GM11168 (cell line): ENCODE measurements around the gene TGFBR3L.

Source experiments
- in situ Hi-C: fragments of 300-500 bp; cut with MboI; formaldehyde crosslinking; loops from one replicate; pipeline ENCODE4 v1.12.0; 2022; ENCODE audit warnings: low sequenced_read_pairs; ENCODE audit not compliant: unreplicated experiment

Gene TGFBR3L

DNA sequence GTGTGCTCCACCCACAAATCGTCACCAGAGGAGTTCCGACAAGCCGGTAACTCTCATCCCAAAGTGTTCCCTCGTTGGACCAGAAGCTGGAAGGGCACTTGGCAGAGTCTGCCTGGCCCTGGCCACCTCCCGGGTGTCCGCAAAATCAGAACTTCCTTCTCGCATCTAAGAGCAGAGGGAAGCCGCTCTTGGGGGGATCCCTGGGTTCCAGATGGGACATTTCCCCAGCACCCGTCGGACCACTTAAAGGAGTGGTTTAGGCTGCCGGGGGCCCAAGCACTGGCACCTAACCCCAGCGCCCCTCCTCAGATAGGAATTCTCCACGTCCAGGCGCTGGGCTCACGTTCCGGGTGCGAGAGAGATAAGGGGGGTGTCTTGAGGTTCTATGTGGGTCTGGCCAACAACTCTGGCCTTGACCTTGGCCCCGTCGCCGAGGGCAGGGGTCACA is 11.8 kb upstream of the TGFBR3L start:
- in situ Hi-C loops: no loop called here

DNA sequence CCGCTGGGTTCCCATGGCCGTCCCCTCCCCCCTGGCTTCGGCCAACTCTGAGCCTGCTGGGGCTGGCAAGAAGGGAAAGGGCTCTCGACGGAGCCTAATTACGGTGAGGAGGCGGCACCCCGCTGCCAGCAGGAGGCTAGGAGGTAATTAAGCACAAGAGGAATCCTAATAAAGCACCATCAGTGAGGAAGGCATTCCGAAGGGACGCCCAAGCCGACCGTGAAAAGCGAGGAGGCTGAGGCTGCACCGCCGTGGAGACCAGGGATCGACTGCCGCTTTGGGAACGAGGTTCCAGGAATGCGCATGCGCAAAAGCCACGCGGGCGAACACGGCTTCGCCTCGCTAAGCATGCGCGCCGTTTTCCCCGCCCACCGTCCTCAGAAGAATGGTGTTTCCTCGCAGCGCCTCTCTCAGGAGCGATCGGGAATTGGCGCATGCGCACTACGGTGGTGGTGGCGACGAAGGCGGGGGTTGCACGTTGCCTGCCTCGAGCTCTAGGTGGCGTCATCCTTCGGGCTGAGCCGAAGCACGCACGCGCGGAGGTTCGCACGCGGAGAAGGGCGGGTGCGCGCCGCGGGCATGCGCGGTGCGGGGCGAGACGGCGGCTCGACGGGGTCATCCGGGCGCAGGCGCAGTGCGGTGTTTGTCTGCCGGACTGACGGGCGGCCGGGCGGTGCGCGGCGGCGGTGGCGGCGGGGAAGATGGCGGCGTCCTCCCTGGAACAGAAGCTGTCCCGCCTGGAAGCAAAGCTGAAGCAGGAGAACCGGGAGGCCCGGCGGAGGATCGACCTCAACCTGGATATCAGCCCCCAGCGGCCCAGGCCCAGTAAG is 11.2 kb upstream of the TGFBR3L start, which contains the start of gene MAP2K7:
Gene MAP2K7 (plus strand): TSS at position 634 of the 830 bp plus-strand sequence. CDS start 68 bp downstream, at position 702.
- in situ Hi-C loops: no loop called here

DNA sequence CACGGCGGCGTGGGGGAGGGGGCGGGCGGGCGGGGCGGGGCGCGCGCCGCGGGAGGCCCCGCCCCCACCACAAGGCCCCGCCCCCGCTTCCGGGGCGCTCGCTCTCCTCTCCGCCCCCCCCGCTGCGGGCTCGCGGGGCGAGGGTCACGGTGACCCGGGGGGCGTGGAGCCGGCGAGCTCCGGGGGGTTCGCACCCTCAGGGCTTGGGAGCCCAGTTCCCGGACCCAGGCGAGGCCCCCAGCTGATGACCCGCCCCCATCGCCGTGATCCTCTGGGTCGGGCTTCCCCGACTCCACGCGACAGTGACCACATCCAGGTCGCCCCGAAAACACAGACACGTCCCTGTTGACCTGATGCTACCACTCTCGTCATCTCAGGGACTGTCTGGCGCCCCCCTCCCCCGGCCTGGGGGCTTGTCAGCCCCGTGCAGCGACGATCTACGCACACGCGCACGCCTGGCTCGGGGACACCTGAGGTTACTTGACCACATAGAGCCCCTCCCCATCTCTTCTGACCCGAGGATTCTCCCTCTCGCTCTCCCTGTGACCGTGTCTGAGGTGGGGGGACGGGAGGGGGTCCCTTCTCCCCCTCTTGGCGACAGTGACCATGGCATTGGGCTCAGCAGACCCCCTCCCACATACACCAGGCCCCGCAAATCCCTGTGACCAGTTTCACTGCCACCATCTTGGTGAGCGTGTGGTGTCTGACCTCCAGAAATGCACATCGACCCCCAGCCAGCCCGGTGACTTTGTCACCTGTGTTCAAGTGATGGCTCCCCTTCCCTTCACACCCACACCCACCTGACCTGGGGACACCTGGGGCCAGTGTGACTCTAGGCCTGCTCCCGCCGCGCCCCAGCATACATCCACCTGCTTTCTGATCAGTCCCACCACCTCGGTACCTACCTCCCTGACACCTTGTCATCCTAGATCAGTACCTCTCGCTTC is 10.3 kb upstream of the TGFBR3L start:
- in situ Hi-C loops: no loop called here

DNA sequence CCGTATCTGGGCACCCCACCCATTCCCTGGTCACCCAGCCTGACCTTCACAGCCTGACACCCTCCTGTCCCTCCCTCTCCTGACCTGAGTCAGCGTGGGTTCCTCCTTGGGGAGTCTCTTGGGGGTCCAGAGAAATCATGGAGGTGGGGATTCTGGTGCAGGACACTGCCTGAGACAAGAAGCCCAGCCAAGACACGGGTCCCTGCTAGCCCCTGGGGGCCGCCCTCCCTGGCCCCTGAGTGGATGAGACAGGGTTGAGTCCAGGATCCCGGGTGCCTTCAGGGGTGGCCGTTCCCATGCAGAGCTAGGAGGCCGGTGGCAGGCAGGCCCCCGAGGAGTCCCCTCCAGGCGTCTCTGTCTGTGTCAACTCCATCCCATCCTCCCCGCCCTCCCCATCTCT is 9.4 kb upstream of the TGFBR3L start:
- in situ Hi-C loops: no loop called here

DNA sequence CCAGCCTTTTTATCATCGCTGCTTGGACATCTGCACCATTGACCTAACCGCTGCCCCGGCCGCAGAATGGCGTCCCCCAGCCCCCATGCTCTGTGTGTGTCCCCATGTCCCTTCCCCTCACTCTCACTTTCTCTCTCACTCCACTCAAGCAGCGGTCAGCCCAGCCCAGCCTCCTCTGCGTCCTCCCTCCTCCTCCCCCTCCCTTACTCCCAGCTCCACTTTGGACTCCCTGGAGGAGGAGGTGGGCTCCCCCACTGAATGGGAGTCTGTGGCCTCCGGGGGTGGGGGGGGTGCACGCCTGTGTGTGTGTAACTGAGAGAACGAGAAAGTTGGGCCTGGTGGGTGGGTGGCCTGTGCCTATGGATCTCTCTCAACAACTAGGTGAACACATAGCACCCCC is 8.8 kb upstream of the TGFBR3L start:
- in situ Hi-C loops: no loop called here

DNA sequence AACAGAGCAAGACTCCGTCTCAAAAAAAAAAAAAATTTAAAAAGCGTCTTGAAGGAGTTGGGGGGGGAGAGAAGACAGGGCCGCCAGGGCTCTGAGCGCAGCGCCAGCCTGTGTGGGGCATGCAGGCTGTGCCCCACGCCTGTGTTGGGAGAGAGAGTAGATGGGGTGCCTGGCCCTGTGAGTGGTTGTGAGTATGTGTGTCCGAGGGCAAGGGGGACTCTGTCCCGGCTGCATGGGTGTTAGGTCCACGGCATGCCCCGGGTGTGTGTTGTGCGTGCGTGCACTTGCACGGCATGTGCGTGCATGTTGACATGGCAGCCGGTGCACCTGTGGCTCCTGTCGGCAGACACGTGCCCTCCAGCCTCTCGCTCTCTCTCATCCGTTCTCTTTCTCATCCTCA is 7.5 kb upstream of the TGFBR3L start:
- in situ Hi-C loops: no loop called here

DNA sequence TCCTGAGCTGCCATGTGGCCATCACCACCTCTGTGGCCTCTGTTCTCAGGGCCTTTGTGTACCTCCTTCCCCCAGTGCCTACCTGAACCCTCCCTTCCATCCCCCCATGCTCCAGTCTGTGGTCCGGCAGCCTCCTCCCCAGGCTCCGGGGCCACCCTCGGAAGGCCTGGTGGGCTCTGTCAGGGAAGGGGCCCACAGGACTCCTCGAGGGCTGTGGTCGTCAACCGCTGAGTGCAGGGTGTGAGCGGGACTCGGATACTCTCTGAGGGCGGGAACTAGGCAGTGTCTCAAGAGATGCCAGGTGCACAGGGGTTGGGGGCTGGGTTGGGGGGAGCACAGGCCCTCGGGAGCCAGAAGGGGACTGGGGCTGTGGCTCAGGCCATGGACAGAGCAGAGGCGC is 7.1 kb upstream of the TGFBR3L start:
- in situ Hi-C loops: no loop called here

DNA sequence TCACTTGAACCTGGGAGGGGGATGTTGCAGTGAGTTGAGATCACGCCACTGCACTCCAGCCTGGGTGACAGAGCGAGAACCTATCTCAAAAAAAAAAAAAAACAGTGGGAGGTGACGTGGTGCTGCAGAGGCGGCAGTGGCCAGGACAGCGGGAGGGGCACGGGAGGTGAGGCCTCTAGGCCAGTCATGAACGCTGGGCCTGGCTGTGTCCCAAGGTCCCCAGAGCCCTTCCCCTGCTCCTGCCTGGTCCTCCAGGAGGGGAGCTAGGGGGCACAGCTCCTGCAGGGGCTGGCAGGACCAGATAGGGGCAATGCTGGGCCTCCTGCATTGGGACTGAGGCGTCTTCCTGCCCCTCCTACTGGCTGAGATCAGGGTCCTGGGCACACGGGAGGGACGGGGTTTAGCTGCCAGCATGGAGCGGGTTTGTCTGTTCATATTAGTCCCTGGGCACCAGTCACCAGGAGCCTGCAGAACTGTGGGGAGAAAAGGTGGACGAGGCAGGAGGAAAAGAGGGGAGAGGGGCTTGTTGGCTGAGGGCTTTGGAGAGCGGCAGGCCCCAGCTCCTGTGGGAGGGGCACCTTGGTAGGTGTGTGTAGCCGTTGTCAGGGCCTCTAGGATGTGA is 6.4 kb upstream of the TGFBR3L start:
- in situ Hi-C loops: no loop called here

DNA sequence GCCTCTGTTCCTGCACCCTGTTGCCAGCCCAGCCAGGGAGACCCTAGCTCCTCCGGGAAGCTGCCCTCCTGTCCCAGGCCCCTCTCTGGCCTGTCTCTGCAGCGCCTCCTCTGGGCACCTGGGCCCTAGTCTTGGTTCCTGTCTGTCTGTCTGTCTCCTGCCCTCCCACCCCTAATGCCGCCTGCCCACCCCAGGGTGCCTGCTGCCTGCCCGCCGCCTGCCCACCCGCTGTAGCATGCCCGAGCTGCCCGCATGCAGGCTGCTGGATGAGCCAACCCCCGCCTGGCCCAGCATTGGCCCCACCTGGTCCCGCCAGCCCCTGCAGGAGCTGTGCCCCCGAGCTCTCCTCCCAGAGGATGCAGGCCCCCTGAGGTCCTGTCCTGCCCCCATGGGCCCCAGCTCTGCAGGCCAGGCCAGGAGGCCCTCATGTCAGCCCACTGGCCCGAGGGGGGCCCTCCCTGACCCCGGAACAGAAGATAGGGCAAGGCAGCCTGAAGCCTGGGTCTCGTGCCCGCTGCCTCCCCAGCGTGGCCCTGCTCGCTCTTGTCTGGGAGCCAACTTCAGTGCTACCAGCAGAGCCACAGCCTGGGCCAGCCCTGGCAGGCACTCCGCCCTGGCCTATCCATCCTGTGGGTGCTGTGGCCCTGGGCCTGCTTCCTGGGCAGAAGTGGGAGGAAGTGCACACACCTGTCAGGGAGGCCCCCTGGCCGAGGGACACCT is 5.7 kb upstream of the TGFBR3L start:
- in situ Hi-C loops: no loop called here

DNA sequence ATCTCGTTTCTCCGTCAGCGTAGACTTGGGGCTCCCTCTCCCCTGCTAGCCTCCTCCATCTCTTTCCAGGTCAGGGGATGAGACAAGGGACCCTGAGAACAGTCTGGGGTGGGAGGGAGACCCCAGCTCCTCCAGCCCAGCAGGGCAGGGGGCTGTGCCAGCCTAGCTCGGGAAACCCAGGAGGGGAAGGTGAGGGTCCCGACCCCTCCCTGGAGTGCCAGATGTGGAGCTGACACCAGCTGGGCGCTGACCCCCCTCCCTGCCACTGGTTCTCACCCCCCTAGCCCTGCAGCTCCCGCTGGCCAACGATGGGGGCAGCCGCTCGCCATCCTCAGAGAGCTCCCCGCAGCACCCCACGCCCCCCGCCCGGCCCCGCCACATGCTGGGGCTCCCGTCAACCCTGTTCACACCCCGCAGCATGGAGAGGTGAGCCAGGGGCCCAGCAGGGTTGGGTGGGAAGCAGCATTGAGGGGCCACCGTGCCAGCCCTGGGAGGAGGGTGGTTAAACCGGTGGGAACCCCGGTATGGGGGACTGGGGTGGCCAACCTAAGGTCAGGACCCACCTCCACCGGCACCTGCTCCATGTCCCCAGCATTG is 5.1 kb upstream of the TGFBR3L start:
- in situ Hi-C loops: no loop called here

DNA sequence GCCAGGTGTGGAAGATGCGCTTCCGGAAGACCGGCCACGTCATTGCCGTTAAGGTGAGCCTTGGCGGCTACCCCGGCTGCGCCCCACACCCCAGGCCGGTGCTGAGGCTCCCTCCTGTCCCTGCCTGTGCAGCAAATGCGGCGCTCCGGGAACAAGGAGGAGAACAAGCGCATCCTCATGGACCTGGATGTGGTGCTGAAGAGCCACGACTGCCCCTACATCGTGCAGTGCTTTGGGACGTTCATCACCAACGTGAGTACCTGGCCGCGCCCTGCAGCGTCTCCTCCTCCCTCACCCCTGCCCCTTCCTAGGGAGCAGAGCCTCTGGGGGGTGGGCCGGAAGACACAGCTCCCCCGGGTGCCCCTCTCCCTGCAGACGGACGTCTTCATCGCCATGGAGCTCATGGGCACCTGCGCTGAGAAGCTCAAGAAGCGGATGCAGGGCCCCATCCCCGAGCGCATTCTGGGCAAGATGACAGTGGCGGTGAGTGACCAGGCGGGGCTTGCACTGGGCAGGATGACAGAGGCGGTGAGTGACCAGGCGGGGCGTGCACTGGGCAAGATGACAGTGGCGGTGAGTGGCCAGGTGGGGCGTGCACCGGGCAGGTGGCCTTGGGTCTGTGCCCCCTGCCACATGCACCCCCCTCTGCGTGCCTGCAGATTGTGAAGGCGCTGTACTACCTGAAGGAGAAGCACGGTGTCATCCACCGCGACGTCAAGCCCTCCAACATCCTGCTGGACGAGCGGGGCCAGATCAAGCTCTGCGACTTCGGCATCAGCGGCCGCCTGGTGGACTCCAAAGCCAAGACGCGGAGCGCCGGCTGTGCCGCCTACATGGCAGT is 4.1 kb upstream of the TGFBR3L start:
- in situ Hi-C loops: no loop called here

DNA sequence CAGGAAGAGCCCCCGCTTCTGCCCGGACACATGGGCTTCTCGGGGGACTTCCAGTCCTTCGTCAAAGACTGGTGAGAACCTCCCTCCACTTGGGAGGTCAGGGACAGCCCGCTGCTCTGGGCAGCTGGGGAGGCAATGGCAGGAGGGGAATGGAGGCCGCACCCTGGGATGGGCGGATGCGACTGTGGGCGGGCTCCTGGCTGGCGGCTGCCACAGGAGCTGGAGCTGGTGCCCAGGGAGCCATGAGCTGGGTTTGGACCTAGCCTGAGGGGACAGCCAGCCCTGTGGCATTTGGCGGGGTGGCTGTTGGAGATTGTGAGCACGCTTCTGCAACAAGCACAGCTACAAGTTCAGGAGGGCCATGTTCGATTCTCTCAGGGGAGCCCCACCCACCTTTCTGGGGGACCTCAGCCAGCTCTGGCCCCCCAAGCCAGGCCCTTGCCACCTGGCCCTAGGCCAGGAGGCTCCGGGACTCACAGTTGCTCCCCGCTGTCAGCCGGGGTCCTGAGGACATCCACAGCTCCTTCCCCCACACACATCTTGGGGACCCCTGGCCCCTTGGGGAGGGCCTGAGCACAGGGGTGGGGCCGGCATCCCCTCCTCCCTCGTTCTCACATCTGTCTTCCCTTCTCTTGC is 3.0 kb upstream of the TGFBR3L start:
- in situ Hi-C loops: no loop called here

DNA sequence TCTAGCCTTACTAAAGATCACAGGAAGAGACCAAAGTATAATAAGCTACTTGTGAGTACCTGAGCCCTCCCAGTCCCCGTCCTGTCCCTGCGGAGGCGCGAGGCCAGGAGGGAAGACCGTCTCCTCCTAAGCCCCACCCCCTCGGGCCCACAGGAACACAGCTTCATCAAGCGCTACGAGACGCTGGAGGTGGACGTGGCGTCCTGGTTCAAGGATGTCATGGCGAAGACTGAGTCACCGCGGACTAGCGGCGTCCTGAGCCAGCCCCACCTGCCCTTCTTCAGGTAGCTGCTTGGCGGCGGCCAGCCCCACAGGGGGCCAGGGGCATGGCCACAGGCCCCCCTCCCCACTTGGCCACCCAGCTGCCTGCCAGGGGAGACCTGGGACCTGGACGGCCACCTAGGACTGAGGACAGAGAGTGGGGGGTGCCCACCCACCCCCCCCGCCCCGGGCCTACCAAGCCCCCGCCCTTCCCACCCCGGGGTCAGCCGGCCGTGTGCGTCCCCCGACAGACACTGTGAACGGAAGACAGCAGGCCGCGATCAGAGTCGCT is 2.4 kb upstream of the TGFBR3L start:
- in situ Hi-C loops: no loop called here

DNA sequence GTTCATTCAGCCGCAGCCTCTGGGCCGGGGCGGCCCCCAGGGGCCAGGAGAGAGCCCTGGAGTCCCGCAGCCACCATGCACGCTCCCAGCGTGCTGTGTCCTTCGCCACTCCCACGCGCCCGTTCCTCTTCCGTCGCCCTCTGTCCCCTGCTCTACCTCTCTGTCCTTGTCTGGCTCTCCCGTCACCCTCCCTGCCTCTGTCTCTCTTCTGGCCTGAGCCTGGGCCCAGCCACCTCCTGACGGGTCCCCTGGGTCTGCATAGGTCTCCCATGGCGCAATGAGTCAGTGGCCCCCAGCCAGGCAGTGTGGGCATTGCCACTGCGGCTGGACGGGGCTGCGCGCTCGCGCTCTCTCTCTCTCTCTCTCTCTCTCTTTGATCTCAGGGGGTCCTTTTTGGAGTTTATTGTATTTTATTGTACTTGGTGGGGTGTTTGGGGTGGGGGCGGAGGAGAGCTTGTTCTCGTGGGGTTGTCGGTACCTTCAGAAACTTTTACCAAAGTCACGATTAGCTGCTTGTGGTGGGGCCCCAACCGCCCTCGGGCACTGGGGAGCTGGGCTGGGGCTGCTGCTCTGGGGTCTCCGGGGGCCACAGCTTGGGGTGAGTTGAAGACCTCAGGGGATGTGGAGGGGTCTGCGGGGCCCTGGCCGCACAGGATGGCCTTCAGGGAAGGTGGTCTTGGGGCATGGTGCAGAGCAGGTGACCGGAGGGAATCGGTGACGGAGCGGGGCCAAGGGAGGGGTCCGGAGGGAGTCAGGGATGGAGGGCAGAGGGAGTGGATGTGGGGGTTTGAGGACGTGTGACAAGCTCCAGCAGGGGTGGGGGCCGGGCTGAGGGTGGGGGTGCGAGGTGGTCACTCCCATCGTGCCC is 1.7 kb upstream of the TGFBR3L start:
- in situ Hi-C loops: no loop called here

DNA sequence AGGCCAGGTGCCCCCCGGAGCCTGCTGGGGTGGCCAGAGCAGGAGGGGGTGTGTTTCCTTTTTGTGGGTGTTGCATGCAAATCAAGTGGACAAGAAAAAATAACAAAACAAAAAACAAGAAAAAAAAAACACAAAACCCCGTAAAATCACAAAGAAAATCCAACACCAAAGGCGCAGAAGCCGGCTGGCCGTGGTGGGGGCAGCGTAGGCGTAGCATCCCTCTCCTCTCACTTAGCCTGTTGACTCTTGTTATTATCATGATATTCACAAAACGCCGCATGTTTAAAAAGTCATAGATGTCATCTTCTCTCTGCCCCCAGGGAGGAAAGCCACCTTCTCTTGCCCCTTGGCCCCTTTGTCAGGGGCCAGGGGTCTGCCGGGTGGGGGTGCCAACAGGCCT is 978 bp upstream of the TGFBR3L start:
- in situ Hi-C loops: no loop called here

DNA sequence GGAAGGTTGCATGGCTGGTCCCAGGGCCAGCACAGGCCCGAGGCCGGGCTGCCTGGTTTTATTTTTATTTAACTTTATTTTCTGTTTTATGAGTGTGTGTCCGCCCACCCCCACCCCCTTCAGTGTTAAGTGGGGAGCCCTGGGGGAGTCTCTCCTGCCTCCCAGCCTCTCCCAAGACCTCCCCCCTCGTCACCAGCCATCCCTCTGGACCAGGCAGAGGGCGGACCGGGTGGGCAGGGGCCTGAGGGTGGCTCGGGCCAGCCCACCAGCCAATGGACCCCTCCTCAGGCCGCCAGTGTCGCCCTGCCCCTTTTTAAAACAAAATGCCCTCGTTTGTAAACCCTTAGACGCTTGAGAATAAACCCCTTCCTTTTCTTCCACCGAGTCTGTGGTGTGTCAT is 531 bp upstream of the TGFBR3L start:
- in situ Hi-C loops: no loop called here
